LNCAP (cell line): Measurements from ENCODE around the gene MCCC2.

Source experiments
- TF ChIP-seq, protein P1 (sequence below): fragments of 450-650 bp; IDR thresholded peaks from 2 replicates; pipeline ENCODE4 v1.5.1; 2017; ENCODE audit warnings: mild to moderate bottlenecking

The MCCC2 gene

DNA sequence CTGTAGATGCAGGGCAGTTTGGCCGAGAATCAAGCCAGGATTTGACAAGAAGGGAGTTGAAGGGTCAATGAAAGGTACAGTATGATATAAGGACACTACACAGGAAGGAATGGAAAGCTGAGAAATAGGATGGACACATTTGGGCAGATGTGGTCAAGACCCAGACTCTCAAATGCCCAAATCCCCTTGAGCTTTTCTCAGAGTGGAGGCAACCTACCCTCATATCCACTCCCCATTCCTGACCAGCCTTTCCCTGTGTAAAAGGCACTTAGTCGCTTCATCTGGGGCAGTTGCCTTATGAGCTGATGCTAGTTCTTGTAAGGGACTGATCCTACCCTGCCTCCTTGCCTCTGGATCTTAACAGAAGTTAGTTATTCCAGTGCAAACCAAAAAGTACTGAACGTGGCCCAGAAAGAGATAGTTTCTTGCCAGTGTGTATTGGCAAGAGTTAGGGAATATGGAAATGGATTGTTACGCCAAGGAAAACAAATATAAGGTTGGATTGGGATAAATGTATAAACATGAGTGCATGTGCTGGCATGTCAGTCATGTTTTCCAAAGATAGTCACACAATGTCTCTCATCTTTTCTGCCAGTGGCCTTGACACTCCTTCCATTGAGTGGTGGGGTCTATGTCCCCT, 4.1 kb upstream of the MCCC2 start:
- TF ChIP-seq, protein P1, sequence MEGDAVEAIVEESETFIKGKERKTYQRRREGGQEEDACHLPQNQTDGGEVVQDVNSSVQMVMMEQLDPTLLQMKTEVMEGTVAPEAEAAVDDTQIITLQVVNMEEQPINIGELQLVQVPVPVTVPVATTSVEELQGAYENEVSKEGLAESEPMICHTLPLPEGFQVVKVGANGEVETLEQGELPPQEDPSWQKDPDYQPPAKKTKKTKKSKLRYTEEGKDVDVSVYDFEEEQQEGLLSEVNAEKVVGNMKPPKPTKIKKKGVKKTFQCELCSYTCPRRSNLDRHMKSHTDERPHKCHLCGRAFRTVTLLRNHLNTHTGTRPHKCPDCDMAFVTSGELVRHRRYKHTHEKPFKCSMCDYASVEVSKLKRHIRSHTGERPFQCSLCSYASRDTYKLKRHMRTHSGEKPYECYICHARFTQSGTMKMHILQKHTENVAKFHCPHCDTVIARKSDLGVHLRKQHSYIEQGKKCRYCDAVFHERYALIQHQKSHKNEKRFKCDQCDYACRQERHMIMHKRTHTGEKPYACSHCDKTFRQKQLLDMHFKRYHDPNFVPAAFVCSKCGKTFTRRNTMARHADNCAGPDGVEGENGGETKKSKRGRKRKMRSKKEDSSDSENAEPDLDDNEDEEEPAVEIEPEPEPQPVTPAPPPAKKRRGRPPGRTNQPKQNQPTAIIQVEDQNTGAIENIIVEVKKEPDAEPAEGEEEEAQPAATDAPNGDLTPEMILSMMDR, result no peak

DNA sequence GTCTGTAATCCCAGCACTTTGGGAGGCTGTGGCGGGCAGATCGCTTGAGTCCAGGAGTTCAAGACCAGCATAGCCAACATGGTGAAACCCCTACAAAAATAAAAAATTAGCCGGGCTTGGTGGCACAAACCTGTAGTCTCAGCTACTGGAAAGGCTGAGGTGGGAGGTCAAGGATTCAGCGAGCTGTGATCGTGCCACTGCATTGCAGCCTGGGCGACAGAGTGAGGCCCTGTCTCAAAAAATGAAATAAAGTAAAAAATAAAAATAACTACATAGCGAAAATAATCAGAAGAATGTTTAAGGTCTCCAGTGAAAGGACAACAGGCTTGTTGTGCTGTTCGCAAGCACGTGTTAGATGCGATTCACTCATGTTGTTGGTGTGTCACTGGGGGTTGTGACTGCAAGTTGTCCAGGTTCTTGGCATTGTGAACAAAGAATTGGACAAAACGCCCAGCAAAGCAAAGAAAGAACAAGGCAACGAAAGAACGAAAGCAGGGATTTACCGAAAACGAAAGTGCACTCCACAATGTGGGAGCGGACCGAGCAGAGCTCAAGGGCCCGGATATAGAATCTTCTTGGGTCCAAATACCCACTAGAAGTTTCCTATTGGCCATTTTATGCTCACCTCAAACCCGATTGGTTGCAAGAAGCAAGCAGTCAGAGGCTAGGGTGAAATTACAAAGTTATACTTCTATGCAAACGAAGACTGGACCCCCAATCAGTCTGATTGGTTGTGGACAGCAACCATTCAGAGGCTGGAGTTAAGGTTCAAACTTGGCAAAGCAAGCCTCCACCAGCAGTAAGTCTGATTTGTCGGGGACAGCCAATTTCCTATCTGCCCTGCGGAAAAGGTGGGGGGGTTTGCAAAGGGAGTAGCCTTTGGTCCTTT, 844 bp upstream of the MCCC2 start:
- TF ChIP-seq, protein P1, result no peak

DNA sequence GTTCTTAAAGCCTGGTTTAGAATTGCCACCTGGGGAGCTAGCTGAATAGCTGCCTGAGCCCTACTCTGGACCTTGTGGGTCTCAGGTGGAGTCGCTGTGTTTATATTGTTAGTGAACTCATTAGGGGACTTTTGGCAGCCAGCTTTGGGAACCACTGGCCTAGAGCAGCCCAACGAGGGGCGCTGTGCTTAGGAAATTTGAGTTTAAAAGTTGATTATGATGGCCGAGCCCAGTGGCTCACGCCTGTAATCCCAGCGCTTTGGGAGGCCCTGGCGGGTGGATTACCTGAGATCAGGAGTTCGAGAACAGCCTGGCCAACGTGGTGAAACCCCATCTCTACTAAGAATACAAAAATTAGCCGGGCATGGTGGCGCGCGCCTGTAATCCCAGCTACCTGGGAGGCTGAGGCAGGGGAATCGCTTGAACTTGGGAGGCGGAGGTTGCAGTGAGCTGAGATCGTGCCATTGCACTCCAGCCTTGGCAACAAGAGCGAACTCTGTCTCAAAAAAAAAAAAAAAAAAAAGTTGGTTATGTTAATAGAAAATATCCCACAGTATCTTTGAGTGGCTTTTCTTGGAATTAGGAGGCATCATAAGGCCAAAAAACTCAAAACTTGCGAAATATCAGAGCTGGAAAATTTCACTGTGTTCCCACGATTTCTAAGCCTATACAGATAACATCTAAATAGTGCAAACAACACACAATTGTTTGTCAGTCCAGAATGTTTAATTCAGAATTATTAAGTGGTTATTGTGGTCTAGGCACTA, 809 bp downstream of the MCCC2 start:
- TF ChIP-seq, protein P1, result no peak

DNA sequence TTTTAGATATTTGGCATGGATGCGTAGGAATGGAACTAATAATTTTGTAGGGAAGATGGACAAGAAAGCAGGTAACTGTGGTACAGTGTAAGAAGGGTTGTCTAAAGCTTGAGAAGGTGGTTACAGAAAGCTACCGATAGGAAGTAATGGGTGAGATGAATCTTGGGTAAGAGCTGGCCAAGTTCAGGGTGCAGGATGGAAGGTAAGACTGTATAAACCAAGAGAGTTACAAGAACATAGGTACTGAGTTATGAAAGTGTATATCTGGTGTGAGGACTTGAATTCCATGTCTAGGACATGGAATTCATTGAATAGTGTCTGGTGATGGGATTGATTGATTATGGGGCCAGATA, 1.4 kb downstream of the MCCC2 start:
- TF ChIP-seq, protein P1, result no peak

DNA sequence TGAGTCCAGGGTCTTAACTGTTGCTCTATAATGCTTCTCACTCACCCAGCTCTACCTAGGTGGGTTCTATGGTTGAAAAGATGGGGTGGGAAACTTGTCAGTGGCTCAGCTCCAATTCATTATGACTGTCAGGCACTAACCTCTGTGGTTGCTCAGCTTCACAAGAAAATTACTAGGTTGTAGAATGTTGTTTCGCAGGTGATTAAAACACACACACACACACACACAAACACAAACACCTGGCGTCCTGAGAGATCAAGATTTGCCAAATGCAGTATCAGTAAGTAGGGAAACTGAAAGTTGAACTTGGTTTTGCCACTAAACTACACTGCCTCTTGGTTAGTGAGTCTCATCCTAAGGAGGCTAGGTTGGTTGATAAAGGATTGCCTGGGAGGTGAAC, 2.8 kb downstream of the MCCC2 start:
- TF ChIP-seq, protein P1, result no peak

DNA sequence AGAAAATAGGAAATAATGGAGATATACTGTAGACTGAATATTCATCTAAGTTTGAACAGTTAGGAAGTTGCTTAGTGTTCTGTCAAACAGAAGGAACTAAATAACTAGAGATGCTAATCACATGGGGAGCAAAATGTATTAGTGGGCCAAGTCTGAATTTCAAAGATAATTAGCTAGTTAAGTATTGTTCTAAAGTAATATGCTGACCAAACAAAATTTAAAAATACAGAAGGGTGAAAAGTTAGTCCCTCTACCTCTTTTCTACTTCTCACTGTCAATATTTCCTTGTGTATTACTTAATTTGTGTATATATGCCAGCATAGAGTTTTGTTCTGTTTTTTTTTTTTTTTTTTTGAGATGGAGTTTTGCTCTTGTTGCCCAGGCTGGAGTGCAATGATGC, 4.0 kb downstream of the MCCC2 start:
- TF ChIP-seq, protein P1, result no peak

DNA sequence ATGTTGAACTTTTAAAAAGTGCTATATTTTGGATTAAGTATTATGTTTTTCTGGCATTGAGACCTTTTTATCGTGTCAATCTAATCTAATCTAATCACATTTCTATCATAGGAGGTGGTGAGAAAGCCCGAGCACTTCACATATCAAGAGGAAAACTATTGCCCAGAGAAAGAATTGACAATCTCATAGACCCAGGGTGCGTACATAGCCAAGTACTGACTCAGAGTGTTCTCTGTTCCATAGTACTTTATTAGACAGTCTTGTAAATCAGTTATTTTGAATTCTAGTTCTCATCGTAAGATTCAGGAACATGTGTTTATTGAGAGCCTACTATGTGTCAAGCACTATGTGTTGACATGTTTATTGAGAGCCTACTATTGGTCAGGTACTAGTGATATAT, 9.0 kb downstream of the MCCC2 start:
- TF ChIP-seq, protein P1, result no peak
